Measurements from ENCODE around the gene EFNA5.

The EFNA5 gene

GRCh38 chr5:107593009-107593408, 77.7 kb downstream of the EFNA5 start:
- no peak for DNase-seq (ENCODE audit: low read depth)
- no peak overlapping the region for H3K4me3 ChIP-seq (ENCODE audit: low read depth, low read length)
- TF ChIP-seq POLR2A (IDR thresholded peaks at IDR 0.05; ENCODE audit: extremely low read depth, insufficient read length) (no peak), MAX (IDR thresholded peaks at IDR 0.05; ENCODE audit: low read depth, low read length) (no peak), CTCF (IDR thresholded peaks at IDR 0.05; ENCODE audit: low read depth, low read length) (no peak), MYC (IDR thresholded peaks at IDR 0.05; ENCODE audit: low read depth, low read length) (no peak)

DNA sequence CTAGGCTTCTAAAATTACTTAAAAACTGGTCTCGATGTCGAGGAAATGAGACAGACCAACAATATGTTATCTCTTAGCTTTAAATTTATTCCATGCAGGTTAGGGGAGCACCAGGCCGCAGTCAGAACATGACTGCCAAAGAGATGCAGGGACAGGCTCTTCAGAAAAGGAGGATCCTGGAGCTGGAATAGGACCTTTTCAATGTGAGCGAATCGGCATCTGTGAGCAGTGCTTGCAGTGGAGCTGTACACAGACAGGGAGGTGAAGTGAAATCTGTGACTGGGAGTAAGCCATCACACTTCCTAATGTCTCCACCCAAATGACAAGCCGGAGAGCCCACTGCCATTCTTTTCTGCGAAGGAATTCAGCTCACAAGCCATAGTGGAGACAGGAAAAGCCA, 78.2 kb downstream of the EFNA5 start:
- no peak overlapping the region for H3K4me3 ChIP-seq (ENCODE audit: low read depth, low read length)
- no peak for DNase-seq (ENCODE audit: low read depth)
- no peak for TF ChIP-seq CTCF (IDR thresholded peaks at IDR 0.05; ENCODE audit: low read depth, low read length)
- no peak for TF ChIP-seq MAX (IDR thresholded peaks at IDR 0.05; ENCODE audit: low read depth, low read length)
- no peak for TF ChIP-seq MYC (IDR thresholded peaks at IDR 0.05; ENCODE audit: low read depth, low read length)
- TF ChIP-seq POLR2A (IDR thresholded peaks at IDR 0.05; ENCODE audit: extremely low read depth, insufficient read length) = no peak

- DNase-seq (ENCODE audit: low read depth) = no peak
- TF ChIP-seq MAX (IDR thresholded peaks at IDR 0.05; ENCODE audit: low read depth, low read length) = no peak
- TF ChIP-seq CTCF (IDR thresholded peaks at IDR 0.05; ENCODE audit: low read depth, low read length) = no peak
- no peak for TF ChIP-seq POLR2A (IDR thresholded peaks at IDR 0.05; ENCODE audit: extremely low read depth, insufficient read length)
- TF ChIP-seq MYC (IDR thresholded peaks at IDR 0.05; ENCODE audit: low read depth, low read length) = no peak
These were observed 80.1 kb downstream of the EFNA5 start for GRCh38 chr5:107590686-107591085.

DNA sequence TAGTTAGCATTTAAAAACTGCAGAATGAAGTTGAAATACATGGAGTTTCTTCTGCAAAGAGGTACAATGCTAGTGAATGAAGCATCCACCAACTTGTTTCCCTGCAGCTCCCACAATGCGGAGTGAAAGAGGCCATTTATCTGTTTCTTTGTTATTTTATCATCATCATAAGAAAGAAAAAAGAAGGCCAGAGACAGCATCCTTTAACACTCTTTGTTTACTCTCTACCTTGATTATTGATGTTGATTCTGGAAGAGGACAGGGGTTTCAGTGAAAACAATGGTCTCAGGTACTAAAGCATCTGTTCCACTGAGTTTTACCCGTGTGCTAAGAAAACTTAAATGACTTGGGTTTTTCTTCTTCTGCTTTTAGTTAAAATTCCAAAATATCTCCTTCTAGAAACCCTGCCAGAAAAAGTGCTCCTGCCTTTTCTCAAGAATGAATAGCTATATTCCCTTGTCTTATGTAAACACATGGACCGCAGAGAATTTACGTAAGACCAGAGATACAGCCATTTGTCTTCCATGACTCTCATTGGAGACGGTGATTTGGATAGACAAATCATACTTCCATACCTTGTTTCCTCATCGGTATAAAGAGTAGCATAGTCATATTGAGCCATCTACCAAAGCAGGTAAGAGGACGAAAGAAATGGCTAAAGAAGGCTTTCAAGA, 81.1 kb downstream of the EFNA5 start:
- no peak for DNase-seq (ENCODE audit: low read depth)
- TF ChIP-seq MAX (IDR thresholded peaks at IDR 0.05; ENCODE audit: low read depth, low read length) (no peak), MYC (IDR thresholded peaks at IDR 0.05; ENCODE audit: low read depth, low read length) (no peak), POLR2A (IDR thresholded peaks at IDR 0.05; ENCODE audit: extremely low read depth, insufficient read length) (no peak), CTCF (IDR thresholded peaks at IDR 0.05; ENCODE audit: low read depth, low read length) (no peak)
- no peak overlapping the region for H3K4me3 ChIP-seq (ENCODE audit: low read depth, low read length)

More at GRCh38 chr5:107590686-107591085, 80.1 kb downstream of the EFNA5 start:
- no peak overlapping the region for H3K4me3 ChIP-seq (ENCODE audit: low read depth, low read length)

DNA sequence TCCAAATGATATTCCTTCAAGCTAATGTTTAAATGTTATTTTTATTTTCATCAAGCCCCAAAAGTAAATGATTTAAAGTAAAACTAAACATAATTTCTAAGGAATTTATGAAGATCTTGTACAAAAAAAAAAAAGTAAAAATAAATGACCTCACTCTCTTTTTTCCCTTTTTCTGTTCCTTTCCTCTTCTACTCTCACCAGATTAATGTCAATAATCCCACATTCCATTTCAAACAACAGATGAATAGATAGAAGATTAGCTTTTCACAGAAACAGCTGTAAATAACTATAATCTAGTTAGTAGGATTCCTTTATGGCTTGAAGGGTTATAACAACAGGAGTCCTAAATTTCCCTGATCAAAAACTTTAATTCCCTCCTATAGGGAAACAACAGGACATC, 88.1 kb downstream of the EFNA5 start:
- no peak for TF ChIP-seq MYC (IDR thresholded peaks at IDR 0.05; ENCODE audit: low read depth, low read length)
- no peak for TF ChIP-seq MAX (IDR thresholded peaks at IDR 0.05; ENCODE audit: low read depth, low read length)
- no peak for TF ChIP-seq POLR2A (IDR thresholded peaks at IDR 0.05; ENCODE audit: extremely low read depth, insufficient read length)
- TF ChIP-seq CTCF (IDR thresholded peaks at IDR 0.05; ENCODE audit: low read depth, low read length) = no peak
- no peak overlapping the region for H3K4me3 ChIP-seq (ENCODE audit: low read depth, low read length)
- no peak for DNase-seq (ENCODE audit: low read depth)

All from NB4 (cell line).